ENCODE measurements around the gene LPP. TPM values are rescaled to one million over a fixed set of nuclear protein-coding genes. Genes with fewer than 3 reads are reported as not detected.

LPP gene
- total and polyA plus RNA-seq, 10 of the 15 experiments (the other 5 are each of a cell fraction or from before 2014, with no cell fraction given) = under 0.01 to 0.62 (median 0.03) TPM

GRCh38 chr3:188691004-188691403, 537.0 kb downstream of the LPP start (continued):
- TF ChIP-seq BACH1 (IDR thresholded peaks at IDR 0.05; ENCODE audit: borderline replicate concordance) = no peak
- TF ChIP-seq, protein P1, sequence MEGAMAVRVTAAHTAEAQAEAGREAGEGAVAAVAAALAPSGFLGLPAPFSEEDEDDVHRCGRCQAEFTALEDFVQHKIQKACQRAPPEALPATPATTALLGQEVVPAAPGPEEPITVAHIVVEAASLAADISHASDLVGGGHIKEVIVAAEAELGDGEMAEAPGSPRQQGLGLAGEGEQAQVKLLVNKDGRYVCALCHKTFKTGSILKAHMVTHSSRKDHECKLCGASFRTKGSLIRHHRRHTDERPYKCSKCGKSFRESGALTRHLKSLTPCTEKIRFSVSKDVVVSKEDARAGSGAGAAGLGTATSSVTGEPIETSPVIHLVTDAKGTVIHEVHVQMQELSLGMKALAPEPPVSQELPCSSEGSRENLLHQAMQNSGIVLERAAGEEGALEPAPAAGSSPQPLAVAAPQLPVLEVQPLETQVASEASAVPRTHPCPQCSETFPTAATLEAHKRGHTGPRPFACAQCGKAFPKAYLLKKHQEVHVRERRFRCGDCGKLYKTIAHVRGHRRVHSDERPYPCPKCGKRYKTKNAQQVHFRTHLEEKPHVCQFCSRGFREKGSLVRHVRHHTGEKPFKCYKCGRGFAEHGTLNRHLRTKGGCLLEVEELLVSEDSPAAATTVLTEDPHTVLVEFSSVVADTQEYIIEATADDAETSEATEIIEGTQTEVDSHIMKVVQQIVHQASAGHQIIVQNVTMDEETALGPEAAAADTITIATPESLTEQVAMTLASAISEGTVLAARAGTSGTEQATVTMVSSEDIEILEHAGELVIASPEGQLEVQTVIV (IDR thresholded peaks at IDR 0.05; ENCODE audit: borderline replicate concordance, partially characterized antibody) = no peak
- TF ChIP-seq SPI1 (IDR thresholded peaks at IDR 0.05; ENCODE audit: borderline replicate concordance, insufficient read depth, low read depth, low read length) = no peak
- no peak for TF ChIP-seq JUND (IDR thresholded peaks at IDR 0.05; ENCODE audit: low read depth, low read length)
- no peak for TF ChIP-seq SMAD1 (IDR thresholded peaks at IDR 0.05; ENCODE audit: low read depth, partially characterized antibody)
- TF ChIP-seq SIN3A (IDR thresholded peaks at IDR 0.05; ENCODE audit: low read depth, low read length) = no peak
- TF ChIP-seq CBX3 (IDR thresholded peaks at IDR 0.05; ENCODE audit: borderline replicate concordance, low read depth) = no peak

GRCh38 chr3:188691665-188692064, 537.7 kb downstream of the LPP start:
- TF ChIP-seq POLR2AphosphoS5 (IDR thresholded peaks at IDR 0.05; ENCODE audit: low read length) = no peak
- no peak for TF ChIP-seq POLR2A (IDR thresholded peaks at IDR 0.05; ENCODE audit: low read depth, low read length)
- TF ChIP-seq CBX5 (IDR thresholded peaks at IDR 0.05; ENCODE audit: low read depth) = no peak
- no peak for TF ChIP-seq MXI1 (IDR thresholded peaks at IDR 0.05; ENCODE audit: low read depth, low read length)
- no peak for TF ChIP-seq RAD21 (IDR thresholded peaks at IDR 0.05; ENCODE audit: insufficient read depth, low read depth, low read length)
- TF ChIP-seq FOXK2 (IDR thresholded peaks at IDR 0.05) = no peak
- TF ChIP-seq KLF5 (IDR thresholded peaks at IDR 0.05; ENCODE audit: partially characterized antibody) = no peak
- POLR2A ChIA-PET = no interaction called here
- Histone ChIP-seq H3K4me2 (ENCODE audit: control insufficient read depth, insufficient read depth) (no peak overlapping the region), H3K27ac (ENCODE audit: control insufficient read depth, insufficient read depth) (no peak overlapping the region), H3K36me3 (ENCODE audit: control insufficient read depth in 2 of 2, insufficient read depth in 2 of 2, low read length in 1 of 2) (no peaks in the 10 kb centered on the region), H3K79me2 (ENCODE audit: control insufficient read depth, insufficient read depth, low read length) (no peaks in the 10 kb centered on the region), H3K9ac (ENCODE audit: control insufficient read depth, insufficient read depth, low read length) (no peak overlapping the region), H4K20me1 (ENCODE audit: control insufficient read depth, insufficient read depth) (no peaks in the 10 kb centered on the region), H3K4me1 (ENCODE audit: control insufficient read depth, insufficient read depth, low read length) (no peaks in the 10 kb centered on the region), H2AFZ (ENCODE audit: control insufficient read depth, low read depth, low read length) (no peak overlapping the region), H3K27me3 (replicated peaks in 1 of 2; ENCODE audit: control insufficient read depth in 2 of 2, insufficient read depth in 2 of 2, low read length in 1 of 2) (peaks cover 0 to 4% of the 10 kb centered on the region in 2 experiments; a peak in 1 of 4 replicates), H3K9me3 (replicated peaks; ENCODE audit: control insufficient read depth, insufficient read depth, low read length) (no peaks in the 10 kb centered on the region), H3K4me3 (no peak overlapping the region)
- intact Hi-C loops (cut with micrococcal nuclease; ENCODE audit: unreplicated experiment) = no loop called here
- no TSS peak for BruUV-seq (replicated peaks)
- no peak for FAIRE-seq
- no peak for DNase-seq (ENCODE audit: low read depth, low spot score)
- in situ Hi-C loops (cut with MboI) = no loop called here
- SMC1A ChIA-PET (ENCODE audit: uncharacterized antibody, unreplicated experiment) = no interaction called here
- WGBS (ENCODE audit: insufficient coverage, insufficient replicate concordance, low lambda C conversion rate, missing lambda C conversion rate) = 11% methylated on average over 1 of the region's 1 CpG
- ATAC-seq = no peak
- CTCF ChIA-PET = no interaction called here
- RAD21 ChIA-PET (ENCODE audit: unreplicated experiment) = no interaction called here

Measured in GM12878 (cell line).